ENCODE data around the gene SGSM1. TPM values are rescaled to one million over a fixed set of nuclear protein-coding genes. Genes with fewer than 3 reads are reported as not detected.

The SGSM1 gene
- total RNA-seq, 2 donors from 2014 or later, result 13.9 to 14.9 TPM

GRCh38 chr22:24812950-24813775, 7.2 kb downstream of the SGSM1 start:
- H3K4me1 ChIP-seq, result peaks cover 0 to 49% of the 10 kb centered on the region in 2 donors
- no peaks in the 10 kb centered on the region for H3K36me3 ChIP-seq
- no peaks in the 10 kb centered on the region for H3K27me3 ChIP-seq
- TF ChIP-seq CTCF (IDR thresholded peaks at IDR 0.05), result no peak
- peak overlapping the region; percentile 10 to 72 for H3K27ac ChIP-seq
- no peaks in the 10 kb centered on the region for H3K9me3 ChIP-seq
- no peak for DNase-seq (ENCODE audit: low spot score)
- no peak overlapping the region for H3K4me3 ChIP-seq

GRCh38 chr22:24813861-24814770, 8.1 kb downstream of the SGSM1 start:
- Histone ChIP-seq H3K36me3 (no peaks in the 10 kb centered on the region), H3K4me1 (peaks cover 0 to 39% of the 10 kb centered on the region in 2 donors), H3K4me3 (no peak overlapping the region), H3K27ac (peak overlapping the region; percentile 10 to 72), H3K9me3 (no peaks in the 10 kb centered on the region), H3K27me3 (no peaks in the 10 kb centered on the region)
- no peak for DNase-seq (ENCODE audit: low spot score)
- TF ChIP-seq CTCF (IDR thresholded peaks at IDR 0.05), result no peak

GRCh38 chr22:24816806-24817205, 10.8 kb downstream of the SGSM1 start:
- TF ChIP-seq CTCF (IDR thresholded peaks at IDR 0.05), result no peak
- H3K27ac ChIP-seq, result peak overlapping the region; percentile 35 to 51
- no peak for DNase-seq (ENCODE audit: low spot score)
- H3K4me1 ChIP-seq, result peaks cover 0 to 32% of the 10 kb centered on the region in 2 donors
- no peaks in the 10 kb centered on the region for H3K36me3 ChIP-seq
- H3K27me3 ChIP-seq, result no peaks in the 10 kb centered on the region
- no peak overlapping the region for H3K4me3 ChIP-seq
- H3K9me3 ChIP-seq, result no peaks in the 10 kb centered on the region

- Histone ChIP-seq H3K27me3 (no peaks in the 10 kb centered on the region), H3K9me3 (no peaks in the 10 kb centered on the region), H3K4me1 (peaks cover 0 to 21% of the 10 kb centered on the region in 2 donors), H3K27ac (peak overlapping the region; percentile 66 to 83), H3K36me3 (no peaks in the 10 kb centered on the region), H3K4me3 (no peak overlapping the region)
- DNase-seq (ENCODE audit: low spot score), result no peak
- TF ChIP-seq CTCF (IDR thresholded peaks at IDR 0.05), result no peak
These were observed 13.5 kb downstream of the SGSM1 start for GRCh38 chr22:24819487-24819886.

GRCh38 chr22:24819911-24820461, 14.0 kb downstream of the SGSM1 start:
- H3K9me3 ChIP-seq, result no peaks in the 10 kb centered on the region
- H3K27me3 ChIP-seq, result no peaks in the 10 kb centered on the region
- DNase-seq (ENCODE audit: low spot score), result no peak
- H3K4me3 ChIP-seq, result no peak overlapping the region
- TF ChIP-seq CTCF (IDR thresholded peaks at IDR 0.05), result no peak
- H3K36me3 ChIP-seq, result no peaks in the 10 kb centered on the region
- peak overlapping the region; percentile 66 to 83 for H3K27ac ChIP-seq
- H3K4me1 ChIP-seq, result peaks cover 0 to 26% of the 10 kb centered on the region in 2 donors
